Measurements from ENCODE around the gene NFKB1. TPM values are rescaled to one million over a fixed set of nuclear protein-coding genes. Genes with fewer than 3 reads are reported as not detected.
"Not testable (repeated sequence)": the region's sequence is repeated elsewhere in the genome, so short reads cannot be mapped to it uniquely, and the experiment has no call there.

NFKB1 gene
- total and polyA plus RNA-seq, 2 donors: 26.0 to 42.6 TPM

GRCh38 chr4:102560115-102560514 lies 59.0 kb downstream of the NFKB1 start:
- H3K27ac ChIP-seq (ENCODE audit: low read depth in 1 of 2, low read length in 1 of 2): no peak overlapping the region
- peaks cover 5% of the 10 kb centered on the region in 2 donors for H3K4me1 ChIP-seq (ENCODE audit: control insufficient read depth in 2 of 2, insufficient read depth in 2 of 2, low read length in 2 of 2)
- H3K27me3 ChIP-seq (ENCODE audit: control insufficient read depth in 2 of 2, insufficient read depth in 1 of 2, low read length in 1 of 2): no peaks in the 10 kb centered on the region
- no peaks in the 10 kb centered on the region for H3K9me3 ChIP-seq (ENCODE audit: control insufficient read depth in 2 of 2, insufficient read depth in 1 of 2, low read length in 1 of 2)
- no peak for DNase-seq (ENCODE audit: low read depth in 6 of 9, low spot score in 9 of 9)
- no peak overlapping the region for H3K4me3 ChIP-seq (ENCODE audit: low read length in 2 of 2)
- WGBS: 9% methylated on average over 5 of the region's 5 CpGs
- H3K36me3 ChIP-seq (ENCODE audit: control insufficient read depth in 2 of 2, insufficient read depth in 2 of 2, low read length in 1 of 2): peaks cover 0 to 3% of the 10 kb centered on the region in 2 donors

GRCh38 chr4:102560571-102561341 lies 59.6 kb downstream of the NFKB1 start:
- H3K4me3 ChIP-seq (ENCODE audit: low read length in 2 of 2): no peak overlapping the region
- H3K4me1 ChIP-seq (ENCODE audit: control insufficient read depth in 2 of 2, insufficient read depth in 2 of 2, low read length in 2 of 2): peaks cover 5% of the 10 kb centered on the region in 2 donors
- no peak overlapping the region for H3K27ac ChIP-seq (ENCODE audit: low read depth in 1 of 2, low read length in 1 of 2)
- H3K9me3 ChIP-seq (ENCODE audit: control insufficient read depth in 2 of 2, insufficient read depth in 1 of 2, low read length in 1 of 2): no peaks in the 10 kb centered on the region
- no peak for DNase-seq (ENCODE audit: low read depth in 6 of 9, low spot score in 9 of 9)
- WGBS: 96% methylated on average over 4 of the region's 4 CpGs
- H3K36me3 ChIP-seq (ENCODE audit: control insufficient read depth in 2 of 2, insufficient read depth in 2 of 2, low read length in 1 of 2): peaks cover 0 to 3% of the 10 kb centered on the region in 2 donors
- H3K27me3 ChIP-seq (ENCODE audit: control insufficient read depth in 2 of 2, insufficient read depth in 1 of 2, low read length in 1 of 2): no peaks in the 10 kb centered on the region

GRCh38 chr4:102563000-102563399 lies 61.8 kb downstream of the NFKB1 start:
- Histone ChIP-seq H3K27me3 (ENCODE audit: control insufficient read depth in 2 of 2, insufficient read depth in 1 of 2, low read length in 1 of 2) (no peaks in the 10 kb centered on the region), H3K9me3 (ENCODE audit: control insufficient read depth in 2 of 2, insufficient read depth in 1 of 2, low read length in 1 of 2) (no peaks in the 10 kb centered on the region), H3K4me3 (ENCODE audit: low read length in 2 of 2) (no peak overlapping the region), H3K27ac (ENCODE audit: low read depth in 1 of 2, low read length in 1 of 2) (no peak overlapping the region), H3K4me1 (ENCODE audit: control insufficient read depth in 2 of 2, insufficient read depth in 2 of 2, low read length in 2 of 2) (peaks cover 5% of the 10 kb centered on the region in 2 donors), H3K36me3 (ENCODE audit: control insufficient read depth in 2 of 2, insufficient read depth in 2 of 2, low read length in 1 of 2) (peaks cover 0 to 8% of the 10 kb centered on the region in 2 donors)
- WGBS: 90% methylated on average over 1 of the region's 1 CpG
- DNase-seq (ENCODE audit: low read depth in 6 of 9, low spot score in 9 of 9): no peak

GRCh38 chr4:102564399-102565059 lies 63.4 kb downstream of the NFKB1 start:
- H3K9me3 ChIP-seq (ENCODE audit: control insufficient read depth in 2 of 2, insufficient read depth in 1 of 2, low read length in 1 of 2): no peaks in the 10 kb centered on the region
- H3K4me3 ChIP-seq (ENCODE audit: low read length in 2 of 2): no peak overlapping the region
- DNase-seq (ENCODE audit: low read depth in 6 of 9, low spot score in 9 of 9): no peak
- WGBS: 90% methylated on average over 4 of the region's 4 CpGs
- peak overlapping the region in 1 of 2 donors; percentile 11 for H3K27ac ChIP-seq (ENCODE audit: low read depth in 1 of 2, low read length in 1 of 2)
- no peaks in the 10 kb centered on the region for H3K27me3 ChIP-seq (ENCODE audit: control insufficient read depth in 2 of 2, insufficient read depth in 1 of 2, low read length in 1 of 2)
- peaks cover 2 to 5% of the 10 kb centered on the region in 2 donors for H3K4me1 ChIP-seq (ENCODE audit: control insufficient read depth in 2 of 2, insufficient read depth in 2 of 2, low read length in 2 of 2)
- peaks cover 0 to 8% of the 10 kb centered on the region in 2 donors for H3K36me3 ChIP-seq (ENCODE audit: control insufficient read depth in 2 of 2, insufficient read depth in 2 of 2, low read length in 1 of 2)

GRCh38 chr4:102565696-102566095 lies 64.5 kb downstream of the NFKB1 start:
- WGBS: 42% methylated on average over 2 of the region's 2 CpGs
- H3K27me3 ChIP-seq (ENCODE audit: control insufficient read depth in 2 of 2, insufficient read depth in 1 of 2, low read length in 1 of 2): no peaks in the 10 kb centered on the region

GRCh38 chr4:102566426-102566825 lies 65.3 kb downstream of the NFKB1 start:
- Histone ChIP-seq H3K27ac (ENCODE audit: low read depth in 1 of 2, low read length in 1 of 2) (no peak overlapping the region), H3K27me3 (ENCODE audit: control insufficient read depth in 2 of 2, insufficient read depth in 1 of 2, low read length in 1 of 2) (no peaks in the 10 kb centered on the region), H3K9me3 (ENCODE audit: control insufficient read depth in 2 of 2, insufficient read depth in 1 of 2, low read length in 1 of 2) (no peaks in the 10 kb centered on the region), H3K4me1 (ENCODE audit: control insufficient read depth in 2 of 2, insufficient read depth in 2 of 2, low read length in 2 of 2) (peaks cover 0 to 5% of the 10 kb centered on the region in 2 donors), H3K4me3 (ENCODE audit: low read length in 2 of 2) (no peak overlapping the region), H3K36me3 (ENCODE audit: control insufficient read depth in 2 of 2, insufficient read depth in 2 of 2, low read length in 1 of 2) (peaks cover 0 to 8% of the 10 kb centered on the region in 2 donors)
- no peak for DNase-seq (ENCODE audit: low read depth in 6 of 9, low spot score in 9 of 9)

More at GRCh38 chr4:102565696-102566095, 64.5 kb downstream of the NFKB1 start:
- H3K4me3 ChIP-seq (ENCODE audit: low read length in 2 of 2): no peak overlapping the region
- H3K9me3 ChIP-seq (ENCODE audit: control insufficient read depth in 2 of 2, insufficient read depth in 1 of 2, low read length in 1 of 2): no peaks in the 10 kb centered on the region
- peaks cover 0 to 8% of the 10 kb centered on the region in 2 donors for H3K36me3 ChIP-seq (ENCODE audit: control insufficient read depth in 2 of 2, insufficient read depth in 2 of 2, low read length in 1 of 2)
- peaks cover 0 to 5% of the 10 kb centered on the region in 2 donors for H3K4me1 ChIP-seq (ENCODE audit: control insufficient read depth in 2 of 2, insufficient read depth in 2 of 2, low read length in 2 of 2)
- H3K27ac ChIP-seq (ENCODE audit: low read depth in 1 of 2, low read length in 1 of 2): no peak overlapping the region
- DNase-seq (ENCODE audit: low read depth in 6 of 9, low spot score in 9 of 9): no peak

- no peaks in the 10 kb centered on the region for H3K9me3 ChIP-seq (ENCODE audit: control insufficient read depth in 2 of 2, insufficient read depth in 1 of 2, low read length in 1 of 2)
- DNase-seq (ENCODE audit: low read depth in 6 of 9, low spot score in 9 of 9): no peak
- H3K4me3 ChIP-seq (ENCODE audit: low read length in 2 of 2): no peak overlapping the region
- H3K4me1 ChIP-seq (ENCODE audit: control insufficient read depth in 2 of 2, insufficient read depth in 2 of 2, low read length in 2 of 2): peaks cover 0 to 7% of the 10 kb centered on the region in 2 donors
- no peaks in the 10 kb centered on the region for H3K27me3 ChIP-seq (ENCODE audit: control insufficient read depth in 2 of 2, insufficient read depth in 1 of 2, low read length in 1 of 2)
- WGBS: 93% methylated on average over 1 of the region's 1 CpG
- H3K27ac ChIP-seq (ENCODE audit: low read depth in 1 of 2, low read length in 1 of 2): no peak overlapping the region
- H3K36me3 ChIP-seq (ENCODE audit: control insufficient read depth in 2 of 2, insufficient read depth in 2 of 2, low read length in 1 of 2): peaks cover 0 to 8% of the 10 kb centered on the region in 2 donors
Observed at GRCh38 chr4:102567427-102567826, 66.3 kb downstream of the NFKB1 start.

- Histone ChIP-seq H3K27ac (ENCODE audit: low read depth in 1 of 2, low read length in 1 of 2) (no peak overlapping the region), H3K36me3 (ENCODE audit: control insufficient read depth in 2 of 2, insufficient read depth in 2 of 2, low read length in 1 of 2) (peaks cover 0 to 6% of the 10 kb centered on the region in 2 donors), H3K4me1 (ENCODE audit: control insufficient read depth in 2 of 2, insufficient read depth in 2 of 2, low read length in 2 of 2) (peaks cover 6 to 10% of the 10 kb centered on the region in 2 donors), H3K27me3 (ENCODE audit: control insufficient read depth in 2 of 2, insufficient read depth in 1 of 2, low read length in 1 of 2) (no peaks in the 10 kb centered on the region), H3K4me3 (ENCODE audit: low read length in 2 of 2) (no peak overlapping the region), H3K9me3 (ENCODE audit: control insufficient read depth in 2 of 2, insufficient read depth in 1 of 2, low read length in 1 of 2) (no peaks in the 10 kb centered on the region)
- 95% methylated on average over 2 of the region's 2 CpGs for WGBS
- no peak for DNase-seq (ENCODE audit: low read depth in 6 of 9, low spot score in 9 of 9)
Observed at GRCh38 chr4:102569200-102569599, 68.0 kb downstream of the NFKB1 start.

- H3K27me3 ChIP-seq (ENCODE audit: control insufficient read depth in 2 of 2, insufficient read depth in 1 of 2, low read length in 1 of 2); H3K27ac ChIP-seq (ENCODE audit: low read depth in 1 of 2, low read length in 1 of 2); H3K4me3 ChIP-seq (ENCODE audit: low read length in 2 of 2); DNase-seq (ENCODE audit: low read depth in 6 of 9, low spot score in 9 of 9); H3K36me3 ChIP-seq (ENCODE audit: control insufficient read depth in 2 of 2, insufficient read depth in 2 of 2, low read length in 1 of 2); H3K9me3 ChIP-seq (ENCODE audit: control insufficient read depth in 2 of 2, insufficient read depth in 1 of 2, low read length in 1 of 2): not testable (repeated sequence)
- H3K4me1 ChIP-seq (ENCODE audit: control insufficient read depth in 2 of 2, insufficient read depth in 2 of 2, low read length in 2 of 2): peaks cover 9 to 10% of the 10 kb centered on the region in 2 donors
- WGBS: 99% methylated on average over 1 of the region's 1 CpG
Observed at GRCh38 chr4:102570211-102570610, 69.1 kb downstream of the NFKB1 start.

Data from thymus (tissue), 11 donors.